Measurements from ENCODE around the gene ETV7. TPM values are rescaled to one million over a fixed set of nuclear protein-coding genes. Genes with fewer than 3 reads are reported as not detected.

The ETV7 gene
- total and polyA plus RNA-seq, 2 of the 13 experiments (the other 11 are each of a cell fraction or from before 2014, with no cell fraction given): not detected

DNA sequence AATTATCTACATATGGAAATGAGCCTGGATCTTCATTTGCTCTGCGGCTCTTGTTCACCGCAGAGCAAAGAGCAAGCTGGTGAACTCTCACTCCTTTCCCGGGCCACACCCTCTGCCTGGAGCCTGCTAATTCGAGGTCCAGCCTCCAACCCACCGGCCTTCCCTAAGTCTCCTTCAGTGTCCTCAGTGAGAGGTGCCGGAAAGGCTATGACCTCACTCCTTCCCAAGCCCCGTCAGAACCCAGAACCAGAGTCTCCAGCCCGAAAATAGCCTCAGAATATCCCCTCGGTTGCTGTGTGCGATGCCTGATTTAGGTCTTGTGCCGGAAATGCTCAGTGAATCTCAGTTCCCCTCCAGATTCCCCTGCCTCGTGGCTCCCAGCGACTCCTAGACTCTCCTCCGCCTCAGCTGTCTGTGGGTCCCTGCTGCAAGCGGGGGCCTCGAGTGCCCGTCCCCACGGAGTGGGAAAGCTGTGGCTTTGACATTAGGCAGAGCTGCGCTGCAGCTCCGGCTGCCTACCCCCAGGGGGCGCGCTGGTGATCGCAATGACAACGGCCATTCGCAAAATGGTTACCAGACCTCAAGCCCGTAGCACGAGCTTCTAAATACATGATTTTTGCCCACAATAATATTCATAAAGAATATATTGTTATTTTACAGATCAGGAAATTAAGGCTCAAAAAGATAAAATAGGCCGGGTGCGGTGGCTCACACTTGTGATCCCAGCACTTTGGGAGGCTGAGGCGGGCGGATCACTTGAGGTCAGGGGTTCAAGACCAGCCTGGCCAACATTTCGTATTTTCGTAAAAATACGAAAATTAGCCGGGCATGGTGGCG is 46.6 kb downstream of the ETV7 start (continued):
- TF ChIP-seq, protein P1, sequence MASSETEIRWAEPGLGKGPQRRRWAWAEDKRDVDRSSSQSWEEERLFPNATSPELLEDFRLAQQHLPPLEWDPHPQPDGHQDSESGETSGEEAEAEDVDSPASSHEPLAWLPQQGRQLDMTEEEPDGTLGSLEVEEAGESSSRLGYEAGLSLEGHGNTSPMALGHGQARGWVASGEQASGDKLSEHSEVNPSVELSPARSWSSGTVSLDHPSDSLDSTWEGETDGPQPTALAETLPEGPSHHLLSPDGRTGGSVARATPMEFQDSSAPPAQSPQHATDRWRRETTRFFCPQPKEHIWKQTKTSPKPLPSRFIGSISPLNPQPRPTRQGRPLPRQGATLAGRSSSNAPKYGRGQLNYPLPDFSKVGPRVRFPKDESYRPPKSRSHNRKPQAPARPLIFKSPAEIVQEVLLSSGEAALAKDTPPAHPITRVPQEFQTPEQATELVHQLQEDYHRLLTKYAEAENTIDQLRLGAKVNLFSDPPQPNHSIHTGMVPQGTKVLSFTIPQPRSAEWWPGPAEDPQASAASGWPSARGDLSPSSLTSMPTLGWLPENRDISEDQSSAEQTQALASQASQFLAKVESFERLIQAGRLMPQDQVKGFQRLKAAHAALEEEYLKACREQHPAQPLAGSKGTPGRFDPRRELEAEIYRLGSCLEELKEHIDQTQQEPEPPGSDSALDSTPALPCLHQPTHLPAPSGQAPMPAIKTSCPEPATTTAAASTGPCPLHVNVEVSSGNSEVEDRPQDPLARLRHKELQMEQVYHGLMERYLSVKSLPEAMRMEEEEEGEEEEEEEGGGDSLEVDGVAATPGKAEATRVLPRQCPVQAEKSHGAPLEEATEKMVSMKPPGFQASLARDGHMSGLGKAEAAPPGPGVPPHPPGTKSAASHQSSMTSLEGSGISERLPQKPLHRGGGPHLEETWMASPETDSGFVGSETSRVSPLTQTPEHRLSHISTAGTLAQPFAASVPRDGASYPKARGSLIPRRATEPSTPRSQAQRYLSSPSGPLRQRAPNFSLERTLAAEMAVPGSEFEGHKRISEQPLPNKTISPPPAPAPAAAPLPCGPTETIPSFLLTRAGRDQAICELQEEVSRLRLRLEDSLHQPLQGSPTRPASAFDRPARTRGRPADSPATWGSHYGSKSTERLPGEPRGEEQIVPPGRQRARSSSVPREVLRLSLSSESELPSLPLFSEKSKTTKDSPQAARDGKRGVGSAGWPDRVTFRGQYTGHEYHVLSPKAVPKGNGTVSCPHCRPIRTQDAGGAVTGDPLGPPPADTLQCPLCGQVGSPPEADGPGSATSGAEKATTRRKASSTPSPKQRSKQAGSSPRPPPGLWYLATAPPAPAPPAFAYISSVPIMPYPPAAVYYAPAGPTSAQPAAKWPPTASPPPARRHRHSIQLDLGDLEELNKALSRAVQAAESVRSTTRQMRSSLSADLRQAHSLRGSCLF (CRISPR knock-in tag; IDR thresholded peaks at IDR 0.05; ENCODE audit: borderline replicate concordance): no peak
- TF ChIP-seq ZBTB7B (CRISPR knock-in tag; IDR thresholded peaks at IDR 0.05): 0 out of 2 replicates have a peak, but pooled peaks have one; percentile 15
- no peak for TF ChIP-seq KLF13 (CRISPR knock-in tag; IDR thresholded peaks at IDR 0.05)
- TF ChIP-seq ZNF713 (CRISPR knock-in tag; IDR thresholded peaks at IDR 0.05): no peak
- TF ChIP-seq, protein P2, sequence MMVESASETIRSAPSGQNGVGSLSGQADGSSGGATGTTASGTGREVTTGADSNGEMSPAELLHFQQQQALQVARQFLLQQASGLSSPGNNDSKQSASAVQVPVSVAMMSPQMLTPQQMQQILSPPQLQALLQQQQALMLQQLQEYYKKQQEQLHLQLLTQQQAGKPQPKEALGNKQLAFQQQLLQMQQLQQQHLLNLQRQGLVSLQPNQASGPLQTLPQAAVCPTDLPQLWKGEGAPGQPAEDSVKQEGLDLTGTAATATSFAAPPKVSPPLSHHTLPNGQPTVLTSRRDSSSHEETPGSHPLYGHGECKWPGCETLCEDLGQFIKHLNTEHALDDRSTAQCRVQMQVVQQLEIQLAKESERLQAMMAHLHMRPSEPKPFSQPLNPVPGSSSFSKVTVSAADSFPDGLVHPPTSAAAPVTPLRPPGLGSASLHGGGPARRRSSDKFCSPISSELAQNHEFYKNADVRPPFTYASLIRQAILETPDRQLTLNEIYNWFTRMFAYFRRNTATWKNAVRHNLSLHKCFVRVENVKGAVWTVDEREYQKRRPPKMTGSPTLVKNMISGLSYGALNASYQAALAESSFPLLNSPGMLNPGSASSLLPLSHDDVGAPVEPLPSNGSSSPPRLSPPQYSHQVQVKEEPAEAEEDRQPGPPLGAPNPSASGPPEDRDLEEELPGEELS (CRISPR knock-in tag; IDR thresholded peaks at IDR 0.05): no peak
- TF ChIP-seq, protein P3, sequence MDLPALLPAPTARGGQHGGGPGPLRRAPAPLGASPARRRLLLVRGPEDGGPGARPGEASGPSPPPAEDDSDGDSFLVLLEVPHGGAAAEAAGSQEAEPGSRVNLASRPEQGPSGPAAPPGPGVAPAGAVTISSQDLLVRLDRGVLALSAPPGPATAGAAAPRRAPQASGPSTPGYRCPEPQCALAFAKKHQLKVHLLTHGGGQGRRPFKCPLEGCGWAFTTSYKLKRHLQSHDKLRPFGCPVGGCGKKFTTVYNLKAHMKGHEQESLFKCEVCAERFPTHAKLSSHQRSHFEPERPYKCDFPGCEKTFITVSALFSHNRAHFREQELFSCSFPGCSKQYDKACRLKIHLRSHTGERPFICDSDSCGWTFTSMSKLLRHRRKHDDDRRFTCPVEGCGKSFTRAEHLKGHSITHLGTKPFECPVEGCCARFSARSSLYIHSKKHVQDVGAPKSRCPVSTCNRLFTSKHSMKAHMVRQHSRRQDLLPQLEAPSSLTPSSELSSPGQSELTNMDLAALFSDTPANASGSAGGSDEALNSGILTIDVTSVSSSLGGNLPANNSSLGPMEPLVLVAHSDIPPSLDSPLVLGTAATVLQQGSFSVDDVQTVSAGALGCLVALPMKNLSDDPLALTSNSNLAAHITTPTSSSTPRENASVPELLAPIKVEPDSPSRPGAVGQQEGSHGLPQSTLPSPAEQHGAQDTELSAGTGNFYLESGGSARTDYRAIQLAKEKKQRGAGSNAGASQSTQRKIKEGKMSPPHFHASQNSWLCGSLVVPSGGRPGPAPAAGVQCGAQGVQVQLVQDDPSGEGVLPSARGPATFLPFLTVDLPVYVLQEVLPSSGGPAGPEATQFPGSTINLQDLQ (CRISPR knock-in tag; IDR thresholded peaks at IDR 0.05): no peak
- no peak for TF ChIP-seq ZKSCAN5 (CRISPR knock-in tag; IDR thresholded peaks at IDR 0.05)
- TF ChIP-seq MAZ (IDR thresholded peaks at IDR 0.05; ENCODE audit: borderline replicate concordance, low read depth, low read length): no peak
- no peak for TF ChIP-seq MAZ (CRISPR knock-in tag; IDR thresholded peaks at IDR 0.05; ENCODE audit: low read depth)
- no peak for TF ChIP-seq ELF4 (CRISPR knock-in tag; IDR thresholded peaks at IDR 0.05; ENCODE audit: borderline replicate concordance)
- TF ChIP-seq HMGA1 (CRISPR knock-in tag; conservative IDR thresholded peaks at IDR 0.05): no peak
- no peak; the same call in 1 of the 2 replicates for TF ChIP-seq GABPB1 (CRISPR knock-in tag; IDR thresholded peaks at IDR 0.05)
- peak; percentile 21; the same call in 1 of the 2 replicates for TF ChIP-seq ZMYM4 (CRISPR knock-in tag; IDR thresholded peaks at IDR 0.05)
- TF ChIP-seq ZNF737 (CRISPR knock-in tag; IDR thresholded peaks at IDR 0.05; ENCODE audit: borderline replicate concordance): no peak
- TF ChIP-seq KDM1A (CRISPR knock-in tag; IDR thresholded peaks at IDR 0.05): no peak
- TF ChIP-seq, protein P4, sequence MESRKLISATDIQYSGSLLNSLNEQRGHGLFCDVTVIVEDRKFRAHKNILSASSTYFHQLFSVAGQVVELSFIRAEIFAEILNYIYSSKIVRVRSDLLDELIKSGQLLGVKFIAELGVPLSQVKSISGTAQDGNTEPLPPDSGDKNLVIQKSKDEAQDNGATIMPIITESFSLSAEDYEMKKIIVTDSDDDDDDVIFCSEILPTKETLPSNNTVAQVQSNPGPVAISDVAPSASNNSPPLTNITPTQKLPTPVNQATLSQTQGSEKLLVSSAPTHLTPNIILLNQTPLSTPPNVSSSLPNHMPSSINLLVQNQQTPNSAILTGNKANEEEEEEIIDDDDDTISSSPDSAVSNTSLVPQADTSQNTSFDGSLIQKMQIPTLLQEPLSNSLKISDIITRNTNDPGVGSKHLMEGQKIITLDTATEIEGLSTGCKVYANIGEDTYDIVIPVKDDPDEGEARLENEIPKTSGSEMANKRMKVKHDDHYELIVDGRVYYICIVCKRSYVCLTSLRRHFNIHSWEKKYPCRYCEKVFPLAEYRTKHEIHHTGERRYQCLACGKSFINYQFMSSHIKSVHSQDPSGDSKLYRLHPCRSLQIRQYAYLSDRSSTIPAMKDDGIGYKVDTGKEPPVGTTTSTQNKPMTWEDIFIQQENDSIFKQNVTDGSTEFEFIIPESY (CRISPR knock-in tag; IDR thresholded peaks at IDR 0.05): peak; percentile 33; the same call in 1 of the 2 replicates
- TF ChIP-seq NKX3-1 (CRISPR knock-in tag; IDR thresholded peaks at IDR 0.05): no peak
